ENCODE measurements around the gene CRIP1. TPM values are rescaled to one million over a fixed set of nuclear protein-coding genes. Genes with fewer than 3 reads are reported as not detected.

CRIP1 gene
- total and polyA plus RNA-seq, 8 donors: 3.5 to 149 (median 60.1) TPM; not detected in 1

DNA sequence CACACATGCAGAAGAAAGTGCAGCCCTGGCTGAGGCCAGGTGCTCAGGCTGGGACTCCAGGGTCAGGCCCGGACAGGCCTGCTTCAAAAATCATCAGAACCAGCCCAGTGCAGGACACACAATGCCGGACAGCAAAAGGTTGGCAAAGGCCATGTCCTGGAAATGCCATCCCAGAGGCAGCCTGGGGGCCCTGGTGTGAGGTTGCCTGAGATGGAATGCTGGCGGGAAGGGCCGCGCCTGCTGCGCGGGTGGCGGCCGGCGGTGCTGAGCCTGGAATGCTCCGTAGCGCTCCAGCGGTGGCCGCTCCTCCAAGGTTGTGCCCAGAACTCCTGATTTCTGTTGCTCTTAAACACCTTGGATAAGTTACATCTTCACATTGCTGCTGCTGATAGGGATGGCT lies 33.7 kb upstream of the CRIP1 start:
- H3K9me3 ChIP-seq: no peaks in the 10 kb centered on the region
- H3K36me3 ChIP-seq: peaks cover 46 to 88% (median 85%) of the 10 kb centered on the region in 4 donors
- no peak overlapping the region for H3K27ac ChIP-seq
- H3K4me1 ChIP-seq: peaks cover 6 to 11% (median 10%) of the 10 kb centered on the region in 4 donors
- 83 to 92% (median 90%) methylated on average over 10 to 14 of the region's 14 CpGs for WGBS, 5 donors
- TF ChIP-seq EP300 (IDR thresholded peaks at IDR 0.05) (no peak), POLR2AphosphoS5 (IDR thresholded peaks at IDR 0.05) (no peak), POLR2A (IDR thresholded peaks at IDR 0.05) (no peak)
- TF ChIP-seq, protein P1, sequence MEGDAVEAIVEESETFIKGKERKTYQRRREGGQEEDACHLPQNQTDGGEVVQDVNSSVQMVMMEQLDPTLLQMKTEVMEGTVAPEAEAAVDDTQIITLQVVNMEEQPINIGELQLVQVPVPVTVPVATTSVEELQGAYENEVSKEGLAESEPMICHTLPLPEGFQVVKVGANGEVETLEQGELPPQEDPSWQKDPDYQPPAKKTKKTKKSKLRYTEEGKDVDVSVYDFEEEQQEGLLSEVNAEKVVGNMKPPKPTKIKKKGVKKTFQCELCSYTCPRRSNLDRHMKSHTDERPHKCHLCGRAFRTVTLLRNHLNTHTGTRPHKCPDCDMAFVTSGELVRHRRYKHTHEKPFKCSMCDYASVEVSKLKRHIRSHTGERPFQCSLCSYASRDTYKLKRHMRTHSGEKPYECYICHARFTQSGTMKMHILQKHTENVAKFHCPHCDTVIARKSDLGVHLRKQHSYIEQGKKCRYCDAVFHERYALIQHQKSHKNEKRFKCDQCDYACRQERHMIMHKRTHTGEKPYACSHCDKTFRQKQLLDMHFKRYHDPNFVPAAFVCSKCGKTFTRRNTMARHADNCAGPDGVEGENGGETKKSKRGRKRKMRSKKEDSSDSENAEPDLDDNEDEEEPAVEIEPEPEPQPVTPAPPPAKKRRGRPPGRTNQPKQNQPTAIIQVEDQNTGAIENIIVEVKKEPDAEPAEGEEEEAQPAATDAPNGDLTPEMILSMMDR (IDR thresholded peaks at IDR 0.05): no peak
- DNase-seq: no peak
- H3K4me3 ChIP-seq: no peak overlapping the region
- no peaks in the 10 kb centered on the region for H3K27me3 ChIP-seq
- intact Hi-C loops (cut with DNase I; ENCODE audit: low total_unique reads): no loop called here

DNA sequence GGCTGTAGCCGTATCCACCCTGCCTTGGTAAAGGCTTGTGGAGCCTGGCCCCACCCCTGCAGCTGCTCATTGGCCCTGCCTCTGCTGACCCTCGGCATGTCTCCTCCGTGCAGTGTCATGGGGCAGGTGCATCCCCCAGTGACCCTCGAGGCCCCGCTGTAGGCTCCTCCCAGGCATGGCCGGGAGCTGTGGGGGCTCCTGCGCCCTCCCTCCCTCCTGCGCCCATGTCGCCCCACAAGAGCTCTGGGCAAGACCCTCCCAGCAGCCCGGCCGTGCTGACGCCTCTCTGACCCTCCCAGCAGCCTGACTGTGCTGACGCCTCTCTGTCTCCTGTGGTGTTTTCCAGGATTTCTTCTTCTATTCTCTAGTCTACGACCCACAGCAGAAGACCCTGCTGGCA lies 32.8 kb upstream of the CRIP1 start:
- H3K27me3 ChIP-seq: no peaks in the 10 kb centered on the region
- DNase-seq: no peak
- no peaks in the 10 kb centered on the region for H3K9me3 ChIP-seq
- no peak overlapping the region for H3K4me3 ChIP-seq
- no peak overlapping the region for H3K27ac ChIP-seq
- no peak for TF ChIP-seq POLR2A (IDR thresholded peaks at IDR 0.05)
- TF ChIP-seq, protein P1 (IDR thresholded peaks at IDR 0.05): no peak
- no peak for TF ChIP-seq EP300 (IDR thresholded peaks at IDR 0.05)
- no peak for TF ChIP-seq POLR2AphosphoS5 (IDR thresholded peaks at IDR 0.05)
- 91 to 94% (median 92%) methylated on average over 14 of the region's 14 CpGs for WGBS, 5 donors
- intact Hi-C loops (cut with DNase I; ENCODE audit: low total_unique reads): no loop called here
- peaks cover 46 to 97% (median 92%) of the 10 kb centered on the region in 4 donors for H3K36me3 ChIP-seq
- H3K4me1 ChIP-seq: peaks cover 1 to 4% (median 2%) of the 10 kb centered on the region in 4 donors

DNA sequence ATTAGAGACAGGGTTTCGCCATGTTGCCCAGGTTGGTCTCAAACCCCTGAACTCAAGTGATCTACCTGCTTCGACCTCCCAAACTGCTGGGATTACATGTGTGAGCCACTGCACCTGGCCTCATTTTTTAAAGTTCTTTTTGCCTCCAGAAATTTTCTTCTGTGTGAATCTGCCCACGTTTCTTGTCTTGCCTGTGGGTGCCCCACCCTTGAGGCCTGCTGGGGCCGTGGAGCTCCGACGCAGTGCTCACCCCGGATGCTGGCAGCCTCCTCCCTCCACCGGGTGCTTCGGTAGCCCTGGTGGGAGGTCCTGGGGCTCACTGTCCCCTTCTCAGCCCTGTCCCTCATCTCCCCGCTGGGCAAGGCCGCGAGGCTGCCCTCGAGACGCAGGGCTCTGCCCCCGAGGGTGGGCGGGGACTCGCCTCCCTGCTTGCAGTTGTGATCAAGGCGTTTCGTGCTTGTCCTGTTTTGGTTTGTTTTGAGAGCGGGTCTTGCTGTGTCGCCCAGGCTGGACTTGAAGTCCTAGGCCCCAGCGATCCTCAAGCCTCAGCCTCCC lies 31.5 kb upstream of the CRIP1 start:
- peaks cover 45 to 88% (median 85%) of the 10 kb centered on the region in 4 donors for H3K36me3 ChIP-seq
- no peak for DNase-seq

DNA sequence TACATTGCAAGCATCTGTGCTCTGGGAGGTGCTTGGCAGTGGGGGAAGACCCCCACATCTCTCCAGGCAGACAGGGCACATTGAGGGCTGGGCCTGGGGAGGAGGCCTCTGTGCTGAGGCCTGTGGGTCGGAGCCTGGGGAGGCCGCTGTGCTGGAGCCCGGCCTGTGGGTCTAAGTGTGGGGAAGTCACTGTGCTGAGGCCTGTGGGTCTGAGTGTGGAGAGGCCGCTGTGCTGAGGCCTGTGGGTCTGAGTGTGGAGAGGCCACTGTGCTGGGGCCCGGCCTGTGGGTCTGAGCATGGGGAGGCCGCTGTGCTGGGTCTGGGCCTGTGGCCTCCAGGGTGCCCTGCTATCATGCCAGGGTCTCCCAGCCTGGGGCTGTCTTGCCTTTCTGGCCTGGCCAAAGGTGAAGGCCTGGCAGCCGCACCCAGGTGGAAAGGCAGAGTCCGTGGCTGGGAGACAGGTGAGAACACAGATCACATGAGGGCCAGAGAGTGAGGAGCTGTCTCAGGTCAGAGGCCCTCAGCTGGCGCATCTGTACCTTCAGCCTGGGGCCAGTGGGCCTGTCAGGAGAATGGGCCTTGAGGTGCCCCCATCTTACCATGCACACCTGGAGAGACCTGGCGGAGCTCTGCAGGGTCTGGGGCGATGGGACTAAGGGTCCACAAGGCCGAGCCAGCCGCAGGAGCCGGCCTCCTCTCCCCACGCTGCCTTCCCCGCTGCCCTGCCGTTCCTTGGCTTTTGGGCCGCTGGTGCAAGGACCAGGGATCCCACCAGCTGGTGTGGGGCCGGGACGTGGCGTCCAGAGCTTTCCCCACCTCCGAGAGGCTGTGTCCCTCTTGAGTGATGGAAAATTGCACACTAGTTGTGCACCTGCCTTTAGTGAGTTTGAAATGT lies 30.7 kb upstream of the CRIP1 start:
- Histone ChIP-seq H3K4me1 (no peaks in the 10 kb centered on the region), H3K27ac (no peak overlapping the region), H3K4me3 (no peak overlapping the region), H3K9me3 (no peaks in the 10 kb centered on the region), H3K36me3 (peaks cover 47 to 88% (median 85%) of the 10 kb centered on the region in 4 donors), H3K27me3 (no peaks in the 10 kb centered on the region)
- no peak for DNase-seq
- TF ChIP-seq EP300 (IDR thresholded peaks at IDR 0.05) (no peak), POLR2AphosphoS5 (IDR thresholded peaks at IDR 0.05) (no peak), POLR2A (IDR thresholded peaks at IDR 0.05) (no peak)
- TF ChIP-seq, protein P1 (IDR thresholded peaks at IDR 0.05): no peak
- WGBS, 5 donors: 89 to 91% (median 90%) methylated on average over 20 to 22 of the region's 22 CpGs
- intact Hi-C loops (cut with DNase I; ENCODE audit: low total_unique reads): no loop called here

More for the DNA sequence above, 31.5 kb upstream of the CRIP1 start:
- intact Hi-C loops (cut with DNase I; ENCODE audit: low total_unique reads): no loop called here
- WGBS, 5 donors: 89 to 94% (median 92%) methylated on average over 22 of the region's 22 CpGs
- no peaks in the 10 kb centered on the region for H3K27me3 ChIP-seq
- no peaks in the 10 kb centered on the region for H3K4me1 ChIP-seq
- H3K9me3 ChIP-seq: no peaks in the 10 kb centered on the region
- TF ChIP-seq, protein P1 (IDR thresholded peaks at IDR 0.05): no peak
- no peak for TF ChIP-seq POLR2A (IDR thresholded peaks at IDR 0.05)
- TF ChIP-seq POLR2AphosphoS5 (IDR thresholded peaks at IDR 0.05): no peak
- TF ChIP-seq EP300 (IDR thresholded peaks at IDR 0.05): no peak
- no peak overlapping the region for H3K4me3 ChIP-seq
- no peak overlapping the region for H3K27ac ChIP-seq

Data from stomach (tissue), 9 donors.